Loucy (cell line): ENCODE measurements around the gene SLC27A5.

ENCODE experiments used
- H2AFZ ChIP-seq: fragments of 200-600 bp; sonication (generic); 2 replicates; pipeline ENCODE4 v1.6.0; 2016; ENCODE audit warnings: antibody characterized with exemption, mild to moderate bottlenecking, low read length, moderate library complexity
- H3F3A ChIP-seq: fragments of 200-600 bp; 2 replicates; pipeline ENCODE4 v1.6.0; 2016; ENCODE audit warnings: antibody characterized with exemption, low read depth, mild to moderate bottlenecking
- H3K27me3 ChIP-seq: fragments of 200-600 bp; sonication (generic); 2 replicates; pipeline ENCODE4 v1.6.1; 2014; ENCODE audit warnings: low read length, mild to moderate bottlenecking; ENCODE audit not compliant: insufficient read depth, poor library complexity, severe bottlenecking
- H3K36me3 ChIP-seq: fragments of 200-600 bp; sonication (generic); 2 replicates; pipeline ENCODE4 v1.6.1; 2016; ENCODE audit warnings: low read length; ENCODE audit not compliant: insufficient read depth
- H3K4me1 ChIP-seq: fragments of 200-600 bp; sonication (generic); 2 replicates; pipeline ENCODE4 v1.5.1; 2014; ENCODE audit warnings: low read length, mild to moderate bottlenecking; ENCODE audit not compliant: insufficient read depth, poor library complexity, severe bottlenecking
- H3K4me2 ChIP-seq: fragments of 200-600 bp; sonication (generic); 2 replicates; pipeline ENCODE4 v1.6.0; 2014; ENCODE audit warnings: antibody characterized with exemption, low read length, low read depth, mild to moderate bottlenecking; ENCODE audit not compliant: poor library complexity, severe bottlenecking
- H3K4me3 ChIP-seq: fragments of 200-600 bp; sonication (generic); 2 replicates; pipeline ENCODE4 v1.5.1; 2014; ENCODE audit warnings: low read length, mild to moderate bottlenecking, mixed read lengths; ENCODE audit not compliant: poor library complexity, severe bottlenecking
- H3K79me2 ChIP-seq: fragments of 200-600 bp; sonication (generic); 2 replicates; pipeline ENCODE4 v1.6.1; 2014; ENCODE audit warnings: low read length; ENCODE audit not compliant: insufficient read depth
- H3K9ac ChIP-seq: fragments of 200-600 bp; sonication (generic); 2 replicates; pipeline ENCODE4 v1.6.0; 2014; ENCODE audit warnings: mild to moderate bottlenecking, low read depth, low read length, moderate library complexity; ENCODE audit not compliant: poor library complexity, severe bottlenecking
- H3K9me2 ChIP-seq: fragments of 200-600 bp; sonication (generic); replicated peaks from 2 replicates; pipeline ENCODE4 v1.6.1; 2016; ENCODE audit warnings: low read depth, low read length, mixed read lengths
- H3K9me3 ChIP-seq: fragments of 200-600 bp; sonication (generic); 2 replicates; pipeline ENCODE4 v1.6.1; 2014; ENCODE audit warnings: mild to moderate bottlenecking, antibody characterized with exemption, low read length, low read depth; ENCODE audit not compliant: insufficient read depth
- H4K20me1 ChIP-seq: fragments of 200-600 bp; sonication (generic); 2 replicates; pipeline ENCODE4 v1.6.0; 2014; ENCODE audit warnings: antibody characterized with exemption, low read length, mild to moderate bottlenecking; ENCODE audit not compliant: insufficient read depth, poor library complexity, severe bottlenecking
- EZH2phosphoT487 ChIP-seq: fragments of 200-600 bp; IDR thresholded peaks from 2 replicates; pipeline ENCODE4 v1.6.1; 2018; ENCODE audit warnings: antibody characterized with exemption, mild to moderate bottlenecking, moderate library complexity, borderline replicate concordance
- TF ChIP-seq, protein P1 (sequence below): fragments of 200-600 bp; sonication (generic); conservative IDR thresholded peaks from 2 replicates; pipeline ENCODE4 v1.5.1; 2014; ENCODE audit warnings: mild to moderate bottlenecking, antibody characterized with exemption, low read length

The SLC27A5 gene

GRCh38 chr19:58511353-58512208 lies at the start of gene SLC27A5:
SLC27A5 (minus strand) TSS chr19:58511992; CDS start chr19:58511955, 37 bp downstream.
- no peaks in the 10 kb centered on the region for H3K27me3 ChIP-seq
- no peak within 1 kb of the TSS for H3K4me2 ChIP-seq
- H3K4me1 ChIP-seq, result peaks cover 23% of the 10 kb centered on the region
- H3K9me2 ChIP-seq, result no peaks in the 10 kb centered on the region
- TF ChIP-seq, protein P1, sequence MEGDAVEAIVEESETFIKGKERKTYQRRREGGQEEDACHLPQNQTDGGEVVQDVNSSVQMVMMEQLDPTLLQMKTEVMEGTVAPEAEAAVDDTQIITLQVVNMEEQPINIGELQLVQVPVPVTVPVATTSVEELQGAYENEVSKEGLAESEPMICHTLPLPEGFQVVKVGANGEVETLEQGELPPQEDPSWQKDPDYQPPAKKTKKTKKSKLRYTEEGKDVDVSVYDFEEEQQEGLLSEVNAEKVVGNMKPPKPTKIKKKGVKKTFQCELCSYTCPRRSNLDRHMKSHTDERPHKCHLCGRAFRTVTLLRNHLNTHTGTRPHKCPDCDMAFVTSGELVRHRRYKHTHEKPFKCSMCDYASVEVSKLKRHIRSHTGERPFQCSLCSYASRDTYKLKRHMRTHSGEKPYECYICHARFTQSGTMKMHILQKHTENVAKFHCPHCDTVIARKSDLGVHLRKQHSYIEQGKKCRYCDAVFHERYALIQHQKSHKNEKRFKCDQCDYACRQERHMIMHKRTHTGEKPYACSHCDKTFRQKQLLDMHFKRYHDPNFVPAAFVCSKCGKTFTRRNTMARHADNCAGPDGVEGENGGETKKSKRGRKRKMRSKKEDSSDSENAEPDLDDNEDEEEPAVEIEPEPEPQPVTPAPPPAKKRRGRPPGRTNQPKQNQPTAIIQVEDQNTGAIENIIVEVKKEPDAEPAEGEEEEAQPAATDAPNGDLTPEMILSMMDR, result no peak
- TF ChIP-seq EZH2phosphoT487, result no peak
- no peak within 1 kb of the TSS for H3K4me3 ChIP-seq
- no peaks in the 10 kb centered on the region for H3K9me3 ChIP-seq
- no peaks in the 10 kb centered on the region for H3F3A ChIP-seq
- H3K79me2 ChIP-seq, result peaks cover 23% of the 10 kb centered on the region; the same call in 1 of the 2 replicates
- H2AFZ ChIP-seq, result no peak within 1 kb of the TSS
- H4K20me1 ChIP-seq, result no peaks in the 10 kb centered on the region
- H3K9ac ChIP-seq, result no peak within 1 kb of the TSS
- no peaks in the 10 kb centered on the region for H3K36me3 ChIP-seq

- peaks cover 22% of the 10 kb centered on the region for H4K20me1 ChIP-seq
- H3F3A ChIP-seq, result peaks cover 7% of the 10 kb centered on the region; the same call in 1 of the 2 replicates
- H3K9ac ChIP-seq, result peak overlapping the region; percentile 99
- no peaks in the 10 kb centered on the region for H3K27me3 ChIP-seq
- no peaks in the 10 kb centered on the region for H3K9me2 ChIP-seq
- peak overlapping the region; percentile 96 for H3K4me2 ChIP-seq
- peaks cover 39% of the 10 kb centered on the region for H3K79me2 ChIP-seq
- H3K36me3 ChIP-seq, result peaks cover 9% of the 10 kb centered on the region; the same call in 1 of the 2 replicates
- no peak for TF ChIP-seq EZH2phosphoT487
- TF ChIP-seq, protein P1, result no peak
- peak overlapping the region; percentile 90 for H3K4me3 ChIP-seq
- no peak overlapping the region for H2AFZ ChIP-seq
- peaks cover 43% of the 10 kb centered on the region for H3K4me1 ChIP-seq
- H3K9me3 ChIP-seq, result no peaks in the 10 kb centered on the region
These were observed 49.1 kb upstream of the SLC27A5 start for GRCh38 chr19:58560921-58561320.

- Histone ChIP-seq H3K9me3 (no peaks in the 10 kb centered on the region), H4K20me1 (peaks cover 29% of the 10 kb centered on the region), H3F3A (peaks cover 11% of the 10 kb centered on the region; the same call in 1 of the 2 replicates), H3K4me1 (peaks cover 44% of the 10 kb centered on the region), H3K79me2 (peaks cover 46% of the 10 kb centered on the region), H3K4me2 (peak overlapping the region; percentile 96), H3K9me2 (no peaks in the 10 kb centered on the region), H3K27me3 (no peaks in the 10 kb centered on the region), H2AFZ (no peak overlapping the region), H3K9ac (peak overlapping the region; percentile 99), H3K4me3 (peak overlapping the region; percentile 90), H3K36me3 (peaks cover 9% of the 10 kb centered on the region; the same call in 1 of the 2 replicates)
- no peak for TF ChIP-seq EZH2phosphoT487
- TF ChIP-seq, protein P1, result no peak
These were observed 48.5 kb upstream of the SLC27A5 start for GRCh38 chr19:58560007-58560887.
